Transverse colon (tissue), 4 donors: Measurements from ENCODE around the gene PTPRJ.

Experiments used
- EP300 ChIP-seq: sonication (generic); formaldehyde crosslinking; IDR thresholded peaks from one replicate; pipeline ENCODE4 v1.6.1; 2017; ENCODE audit warnings: antibody characterized with exemption, low read depth
- POLR2AphosphoS5 ChIP-seq, 3 donors: sonication (generic); formaldehyde crosslinking; IDR thresholded peaks; one replicate each; pipeline ENCODE4 v1.6.1; 2016; ENCODE audit warnings: antibody characterized with exemption in 3 of 3
- TF ChIP-seq, protein P1 (sequence below), 5 experiments: fragments of 200-600 bp in 3 of 5; fragments of 450-650 bp in 2 of 5; sonication (generic) in 3 of 5; IDR thresholded peaks; 1 replicate in 2 of 5; 2 replicates in 3 of 5; pipeline ENCODE4 v1.5.1; 2016 to 2017; ENCODE audit warnings: antibody characterized with exemption in 5 of 5, inconsistent platforms in 3 of 5, mild to moderate bottlenecking in 2 of 5, moderate library complexity in 1 of 5

DNA sequence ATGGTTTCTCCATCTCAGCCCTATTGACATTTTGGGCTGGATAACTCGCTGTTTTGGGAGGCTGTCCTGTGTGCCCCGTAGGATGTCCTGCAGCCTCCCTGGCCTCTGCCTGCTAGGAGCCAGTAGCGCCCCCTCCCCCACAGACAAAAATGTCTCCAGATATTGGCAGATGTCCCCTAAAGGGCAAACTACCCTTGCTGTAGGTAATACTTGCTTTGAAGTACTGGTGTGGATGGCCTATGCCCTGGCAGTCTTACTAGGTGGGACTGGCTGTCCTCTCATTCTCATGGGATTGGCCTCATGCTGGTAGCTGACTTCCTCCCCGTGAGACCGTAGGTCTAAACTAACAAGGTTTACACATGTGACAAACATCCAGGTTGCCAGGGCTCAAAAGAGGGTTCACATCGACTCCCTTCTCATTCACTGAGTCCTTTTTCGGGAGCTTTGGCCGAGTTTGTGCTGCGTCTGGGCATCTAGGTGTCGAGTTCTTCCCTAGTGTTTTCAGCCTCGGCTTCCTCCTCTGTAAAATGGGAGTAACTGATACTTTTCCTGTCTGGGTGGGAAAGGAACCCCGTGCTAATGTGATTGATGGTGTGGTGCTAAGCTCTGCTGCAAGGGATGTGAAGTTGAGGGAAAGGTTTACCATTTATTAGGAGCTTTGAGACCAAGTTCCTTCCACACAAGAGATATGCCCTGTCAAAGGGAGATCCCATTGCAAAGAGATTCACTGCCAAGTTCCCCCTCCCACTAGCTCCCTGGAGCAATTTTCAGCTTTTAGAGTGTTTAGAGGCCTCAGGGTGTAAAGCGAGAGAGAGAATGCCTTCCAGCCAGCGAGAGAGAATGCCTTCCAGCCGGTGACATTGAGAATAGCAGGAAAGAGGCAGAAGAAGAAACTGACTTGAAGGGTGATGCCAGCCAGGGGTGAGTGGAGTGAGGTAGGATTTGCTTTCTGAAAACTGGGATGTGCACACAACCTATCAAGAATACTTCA lies 17.0 kb downstream of the PTPRJ start:
- TF ChIP-seq, protein P1, sequence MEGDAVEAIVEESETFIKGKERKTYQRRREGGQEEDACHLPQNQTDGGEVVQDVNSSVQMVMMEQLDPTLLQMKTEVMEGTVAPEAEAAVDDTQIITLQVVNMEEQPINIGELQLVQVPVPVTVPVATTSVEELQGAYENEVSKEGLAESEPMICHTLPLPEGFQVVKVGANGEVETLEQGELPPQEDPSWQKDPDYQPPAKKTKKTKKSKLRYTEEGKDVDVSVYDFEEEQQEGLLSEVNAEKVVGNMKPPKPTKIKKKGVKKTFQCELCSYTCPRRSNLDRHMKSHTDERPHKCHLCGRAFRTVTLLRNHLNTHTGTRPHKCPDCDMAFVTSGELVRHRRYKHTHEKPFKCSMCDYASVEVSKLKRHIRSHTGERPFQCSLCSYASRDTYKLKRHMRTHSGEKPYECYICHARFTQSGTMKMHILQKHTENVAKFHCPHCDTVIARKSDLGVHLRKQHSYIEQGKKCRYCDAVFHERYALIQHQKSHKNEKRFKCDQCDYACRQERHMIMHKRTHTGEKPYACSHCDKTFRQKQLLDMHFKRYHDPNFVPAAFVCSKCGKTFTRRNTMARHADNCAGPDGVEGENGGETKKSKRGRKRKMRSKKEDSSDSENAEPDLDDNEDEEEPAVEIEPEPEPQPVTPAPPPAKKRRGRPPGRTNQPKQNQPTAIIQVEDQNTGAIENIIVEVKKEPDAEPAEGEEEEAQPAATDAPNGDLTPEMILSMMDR (IDR thresholded peaks at IDR 0.05): no peak
- TF ChIP-seq POLR2AphosphoS5 (IDR thresholded peaks at IDR 0.05) (no peak), EP300 (no peak)
